Heart left ventricle (tissue), 13 donors: ENCODE results near the gene SLC47A1.

Experiments used
- POLR2A ChIP-seq, 2 donors: fragments of 450-650 bp; IDR thresholded peaks; one replicate each; pipeline ENCODE4 v1.6.1; 2017; ENCODE audit warnings: antibody characterized with exemption in 2 of 2, mild to moderate bottlenecking in 2 of 2, moderate library complexity in 2 of 2
- TF ChIP-seq, protein P1 (sequence below), 12 donors: fragments of 200-600 bp; sonication (generic) in 4 of 12; IDR thresholded peaks; one replicate each; pipeline versions ENCODE4 v1.5.0 to v1.8.0; 2018 to 2022; ENCODE audit warnings: antibody characterized with exemption in 12 of 12, mild to moderate bottlenecking in 5 of 12
- donor health status: ischemic (EF 13 %, LVEDD 7.1; RV severe dilation, severe dysfunction).
- donor health status: DM: no; HTN: yes; CAD: no.
- donor health status: DM: no; HTN: no; CAD: no.
- donor health status: ischemic (EF 25% LVEDD 6.9; RV normal size, moderate dysfunction).
- donor health status: ischemic (EF 25% LVEDD 5.7; RV mildly dilated, moderate dysfunction).
- donor health status: ischemic (EF 35%, LVEDD 5.7; RV mildly dilated, moderate dysfunction).
- donor health status: nonischemic (EF 11% LVEDD 7.7; RV severe dilation, severe dysfunction).
- donor health status: DM: yes; HTN: yes; CAD: no.
- donor health status: PGD.
- donor health status: ischemic (EF 29% LVEDD 5.4; RV normal size, mild dysfunction).
- donor health status: nonischemic (EF 23%, LVEDD 6.1; RV moderate dilation, normal function).

DNA sequence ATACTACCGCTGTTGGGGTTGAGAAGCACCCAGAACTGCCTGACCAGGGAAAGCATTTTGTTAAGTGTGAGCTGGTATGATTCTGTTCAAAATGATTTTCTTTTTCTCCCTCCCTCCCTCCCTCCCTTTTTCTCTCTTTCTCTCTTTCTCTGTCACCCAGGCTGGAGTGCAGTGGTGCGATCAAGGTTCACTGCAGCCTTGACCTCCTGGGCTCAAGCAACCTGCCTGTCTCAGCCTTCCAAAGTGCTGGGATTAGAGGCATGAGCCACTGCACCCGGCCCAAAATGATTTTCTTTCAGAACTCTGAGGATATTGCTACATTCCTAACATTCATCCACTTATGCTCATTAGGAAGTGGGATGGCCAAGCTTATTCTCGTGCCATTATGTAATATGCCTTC lies 41.3 kb downstream of the SLC47A1 start:
- TF ChIP-seq, protein P1, sequence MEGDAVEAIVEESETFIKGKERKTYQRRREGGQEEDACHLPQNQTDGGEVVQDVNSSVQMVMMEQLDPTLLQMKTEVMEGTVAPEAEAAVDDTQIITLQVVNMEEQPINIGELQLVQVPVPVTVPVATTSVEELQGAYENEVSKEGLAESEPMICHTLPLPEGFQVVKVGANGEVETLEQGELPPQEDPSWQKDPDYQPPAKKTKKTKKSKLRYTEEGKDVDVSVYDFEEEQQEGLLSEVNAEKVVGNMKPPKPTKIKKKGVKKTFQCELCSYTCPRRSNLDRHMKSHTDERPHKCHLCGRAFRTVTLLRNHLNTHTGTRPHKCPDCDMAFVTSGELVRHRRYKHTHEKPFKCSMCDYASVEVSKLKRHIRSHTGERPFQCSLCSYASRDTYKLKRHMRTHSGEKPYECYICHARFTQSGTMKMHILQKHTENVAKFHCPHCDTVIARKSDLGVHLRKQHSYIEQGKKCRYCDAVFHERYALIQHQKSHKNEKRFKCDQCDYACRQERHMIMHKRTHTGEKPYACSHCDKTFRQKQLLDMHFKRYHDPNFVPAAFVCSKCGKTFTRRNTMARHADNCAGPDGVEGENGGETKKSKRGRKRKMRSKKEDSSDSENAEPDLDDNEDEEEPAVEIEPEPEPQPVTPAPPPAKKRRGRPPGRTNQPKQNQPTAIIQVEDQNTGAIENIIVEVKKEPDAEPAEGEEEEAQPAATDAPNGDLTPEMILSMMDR (IDR thresholded peaks at IDR 0.05): no peak
- no peak for TF ChIP-seq POLR2A (IDR thresholded peaks at IDR 0.05)
